HG02678 (cell line): ENCODE measurements around the gene STAG1.
"Not testable (repeated sequence)": the region's sequence is repeated elsewhere in the genome, so short reads cannot be mapped to it uniquely, and the experiment has no call there.

Experiments
- ATAC-seq: cut with Tn5 transposase; IDR thresholded peaks from one replicate; pipeline ENCODE4 v1.9.1; 2021; ENCODE audit warnings: mild to moderate bottlenecking, moderate library complexity; ENCODE audit not compliant: unreplicated experiment

The STAG1 gene

GRCh38 chr3:136708333-136708985 lies 43.7 kb downstream of the STAG1 start:
- no peak for ATAC-seq

GRCh38 chr3:136703429-136703828 lies 48.7 kb downstream of the STAG1 start:
- ATAC-seq = no peak

DNA sequence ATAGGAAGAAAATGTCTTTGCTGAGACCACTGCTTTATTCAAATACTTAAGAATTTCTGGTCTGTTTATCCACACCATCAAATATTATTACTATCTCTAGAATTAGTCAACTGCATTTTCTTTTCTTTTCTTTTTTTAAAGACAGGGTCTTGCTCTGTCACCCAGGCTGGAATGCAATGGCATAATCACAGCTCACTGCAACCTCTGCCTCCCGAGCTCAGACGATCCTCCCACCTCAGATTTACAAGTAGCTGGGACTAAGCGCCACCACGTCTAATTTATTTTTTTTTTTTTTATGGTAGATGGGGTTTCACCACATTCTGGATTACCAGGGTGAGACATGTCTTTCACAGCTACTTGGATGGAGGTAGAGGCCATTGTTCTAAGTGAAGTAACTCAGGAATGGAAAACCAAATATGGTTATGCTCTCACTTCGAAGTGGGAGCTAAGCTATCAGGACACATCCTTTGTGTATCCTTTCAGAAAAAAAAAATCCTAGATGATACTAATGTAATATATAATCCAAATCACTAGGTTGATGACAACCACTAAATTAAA lies 52.8 kb downstream of the STAG1 start:
- no peak for ATAC-seq

GRCh38 chr3:136698361-136698760 lies 53.8 kb downstream of the STAG1 start:
- ATAC-seq = no peak

GRCh38 chr3:136696797-136697196 lies 55.4 kb downstream of the STAG1 start:
- no peak for ATAC-seq

DNA sequence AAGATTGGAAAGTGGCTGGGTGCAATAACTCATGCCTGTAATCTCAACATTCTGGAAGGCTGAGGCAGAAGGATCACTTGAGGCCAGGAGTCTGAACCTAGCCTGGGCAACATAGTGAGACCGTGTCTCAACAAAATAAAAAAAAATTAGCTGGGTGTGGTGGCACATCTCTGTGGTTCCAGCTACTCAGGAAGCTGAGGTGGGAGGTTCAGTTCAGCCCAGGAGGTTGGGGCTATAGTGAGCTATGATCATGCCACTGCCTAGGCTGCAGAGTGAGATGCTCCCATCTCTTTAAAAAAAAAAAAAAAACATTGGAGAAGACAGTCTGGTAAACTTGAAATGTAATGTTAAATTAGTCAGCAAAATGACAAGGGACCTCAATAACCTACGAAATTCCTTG lies 57.9 kb downstream of the STAG1 start:
- no peak for ATAC-seq

DNA sequence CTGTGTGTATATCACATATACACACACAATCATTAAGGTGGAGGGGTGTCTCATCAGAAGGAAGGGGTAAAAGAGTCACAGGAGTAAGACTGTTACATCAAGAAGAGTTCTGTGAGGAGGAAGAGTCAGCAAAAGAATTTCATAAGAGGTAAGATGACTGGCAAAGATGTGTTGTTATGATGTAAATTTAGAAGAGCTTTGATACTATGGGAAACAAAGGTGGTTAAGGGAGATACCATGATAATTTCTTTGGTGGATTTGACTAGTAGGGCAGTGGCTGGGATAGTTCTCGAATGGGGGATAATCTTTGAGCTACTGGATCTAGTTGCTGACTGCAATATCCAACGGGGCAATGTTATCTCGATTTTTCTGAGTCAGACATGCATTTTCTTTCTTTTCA lies 61.6 kb downstream of the STAG1 start:
- ATAC-seq = no peak

- ATAC-seq = no peak
These were observed 66.3 kb downstream of the STAG1 start for GRCh38 chr3:136685882-136686281.

DNA sequence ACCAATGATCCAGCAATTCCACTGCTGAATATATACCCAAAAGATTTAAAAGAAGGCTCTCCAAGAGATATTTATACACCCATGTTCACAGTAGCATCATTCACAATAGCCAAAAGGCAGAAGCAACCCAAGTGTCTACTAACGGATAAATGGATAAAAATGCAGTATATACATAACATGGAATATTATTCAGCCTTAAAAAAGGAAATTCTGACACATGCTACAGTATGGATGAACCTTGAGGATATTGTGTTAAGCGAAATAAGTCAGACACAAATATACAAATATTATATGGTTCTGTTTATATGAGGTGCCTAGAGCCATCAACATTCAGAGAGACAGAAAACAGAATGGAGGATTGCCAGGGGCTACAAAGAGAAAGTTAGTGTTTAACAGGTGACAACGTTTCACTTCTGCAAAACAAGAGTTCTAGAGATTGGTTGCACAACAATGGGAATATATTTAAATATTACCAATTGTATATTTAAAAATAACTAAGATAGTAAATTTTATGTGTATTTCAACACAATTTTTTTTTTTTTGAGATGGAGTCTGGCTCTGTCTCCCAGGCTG lies 69.4 kb downstream of the STAG1 start:
- no peak for ATAC-seq

GRCh38 chr3:136678981-136679380 lies 73.2 kb downstream of the STAG1 start:
- no peak for ATAC-seq

- ATAC-seq = no peak
These were observed 76.2 kb downstream of the STAG1 start for GRCh38 chr3:136676009-136676408.

GRCh38 chr3:136675150-136675858 lies 76.9 kb downstream of the STAG1 start:
- no peak for ATAC-seq

DNA sequence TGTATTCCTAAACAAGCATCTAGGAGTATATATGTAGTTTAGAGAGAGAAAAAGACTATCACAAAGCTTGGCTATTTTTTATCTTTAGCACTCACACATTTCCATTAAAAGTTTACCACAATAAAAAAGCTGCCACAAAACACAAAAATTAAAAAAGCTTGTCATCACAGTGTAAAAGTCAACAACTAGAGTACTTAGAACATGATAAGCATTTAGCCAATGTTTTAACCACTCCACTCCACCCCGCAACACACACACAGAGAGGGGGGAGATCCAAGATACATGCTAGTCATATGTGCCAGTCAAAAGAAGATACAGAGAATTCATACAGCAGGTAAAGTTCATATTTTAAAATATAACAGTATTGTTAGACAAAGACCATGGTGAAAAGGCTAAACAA lies 79.7 kb downstream of the STAG1 start:
- ATAC-seq = no peak

DNA sequence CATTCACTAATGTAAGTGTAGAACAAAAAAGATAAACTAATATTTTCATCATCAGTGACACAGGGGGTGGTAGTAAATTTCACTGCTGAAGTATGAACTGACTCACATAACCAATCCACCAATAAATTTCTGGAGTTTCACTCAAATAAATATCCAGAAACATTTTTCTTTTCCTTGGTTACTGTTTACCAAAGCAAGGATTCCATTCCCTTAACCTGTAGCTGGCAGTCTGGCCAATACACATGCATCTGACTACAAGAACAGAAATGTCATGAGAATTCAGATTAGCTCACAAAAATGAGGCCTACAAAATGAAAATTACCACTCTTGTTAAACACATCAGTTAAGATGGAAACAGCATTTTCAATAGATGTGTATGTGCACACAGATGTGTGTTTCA lies 80.3 kb downstream of the STAG1 start:
- no peak for ATAC-seq

DNA sequence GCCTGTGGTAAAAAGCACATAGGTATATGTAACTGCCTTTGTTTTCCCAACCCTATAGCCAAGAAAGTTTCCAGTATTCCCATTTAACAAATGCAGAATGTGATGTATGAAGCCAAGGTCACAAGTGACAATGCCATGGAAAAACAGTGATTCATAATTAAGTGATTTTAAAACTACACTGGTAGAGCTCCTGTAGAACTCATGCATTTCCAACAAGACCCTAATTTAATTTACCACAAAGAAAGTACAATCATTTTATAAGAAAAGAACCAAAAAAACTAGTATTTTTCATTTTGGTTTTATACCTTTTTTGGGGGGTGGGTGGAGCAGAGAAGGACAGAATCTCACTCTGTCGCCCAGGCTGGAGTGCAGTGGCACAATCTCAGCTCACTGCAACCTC lies 82.0 kb downstream of the STAG1 start:
- ATAC-seq = no peak

DNA sequence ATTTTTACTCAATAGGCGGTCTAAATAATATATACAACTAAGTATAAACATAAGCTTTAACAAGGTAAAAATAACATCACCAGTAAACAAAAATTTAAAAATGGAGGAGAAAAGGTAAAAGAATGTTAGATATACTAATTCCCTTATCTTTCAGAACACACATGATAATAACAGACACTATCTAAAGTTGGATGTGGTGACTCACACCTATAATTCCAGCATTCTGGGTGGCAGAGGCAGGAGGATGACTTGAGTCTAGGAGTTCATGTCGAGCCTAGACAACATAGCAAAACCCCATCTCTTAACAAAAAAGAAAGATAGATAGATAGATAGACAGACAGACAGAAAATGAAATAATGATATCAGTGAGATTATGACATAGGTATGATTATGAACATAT lies 85.1 kb downstream of the STAG1 start:
- no peak for ATAC-seq

GRCh38 chr3:136666301-136666700 lies 85.9 kb downstream of the STAG1 start:
- not testable (repeated sequence) for ATAC-seq

- no peak for ATAC-seq
These were observed 87.4 kb downstream of the STAG1 start for GRCh38 chr3:136664771-136665170.

DNA sequence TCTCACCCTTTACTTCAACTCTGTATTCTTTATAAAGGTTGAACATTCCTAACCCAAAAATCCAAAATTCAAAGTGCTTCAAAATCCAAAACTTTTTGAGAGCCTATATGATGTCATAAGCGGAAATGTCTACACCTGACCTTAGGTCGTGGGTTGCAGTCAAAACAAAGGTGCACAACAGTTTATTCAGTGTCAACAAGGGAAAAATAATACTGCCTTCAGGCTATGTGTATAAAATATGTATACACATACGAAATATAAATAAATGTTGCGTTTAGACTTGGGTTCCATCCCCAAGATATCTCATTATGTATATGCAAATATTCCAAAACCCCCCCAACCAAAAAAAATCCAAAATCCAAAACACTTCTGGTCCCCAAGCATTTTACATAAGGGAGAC lies 90.9 kb downstream of the STAG1 start:
- no peak for ATAC-seq

DNA sequence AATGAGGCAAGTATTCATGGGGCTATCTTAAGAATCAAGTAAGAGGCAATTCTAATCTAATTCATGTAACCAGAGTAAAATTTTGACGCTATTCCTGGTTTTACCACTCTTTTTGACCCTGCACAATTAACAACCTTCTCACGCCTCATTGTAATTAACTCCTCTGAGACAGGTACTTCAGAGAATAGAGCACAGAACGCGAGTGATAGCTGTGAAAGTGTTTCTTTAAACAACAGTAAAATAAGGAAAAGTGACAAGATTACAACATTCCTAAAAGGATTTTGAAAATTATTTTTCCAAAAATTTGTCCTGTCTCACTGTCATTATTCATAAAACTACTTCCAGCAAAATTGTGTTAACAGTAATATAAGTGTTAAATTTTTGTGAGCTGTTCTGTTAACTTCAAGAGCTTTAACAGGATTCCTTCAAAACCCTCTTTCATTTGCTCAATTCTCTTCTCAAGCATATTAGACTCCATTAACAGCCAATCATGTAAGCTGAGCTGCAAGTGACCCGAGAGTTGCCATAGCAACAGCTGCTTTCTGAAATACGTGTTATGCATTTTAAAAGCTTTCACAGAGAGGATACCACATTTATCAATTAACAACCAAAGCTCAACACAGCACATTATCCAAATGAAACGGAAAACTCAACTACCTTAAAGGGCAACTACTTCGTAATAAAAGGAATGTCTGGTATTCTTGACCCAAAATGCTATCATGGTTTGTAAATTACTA lies 93.1 kb downstream of the STAG1 start:
- ATAC-seq = no peak

GRCh38 chr3:136657526-136657925 lies 94.7 kb downstream of the STAG1 start:
- no peak for ATAC-seq
